ENCODE results near the gene RAB17.

RAB17 gene, protein sequence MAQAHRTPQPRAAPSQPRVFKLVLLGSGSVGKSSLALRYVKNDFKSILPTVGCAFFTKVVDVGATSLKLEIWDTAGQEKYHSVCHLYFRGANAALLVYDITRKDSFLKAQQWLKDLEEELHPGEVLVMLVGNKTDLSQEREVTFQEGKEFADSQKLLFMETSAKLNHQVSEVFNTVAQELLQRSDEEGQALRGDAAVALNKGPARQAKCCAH

DNA sequence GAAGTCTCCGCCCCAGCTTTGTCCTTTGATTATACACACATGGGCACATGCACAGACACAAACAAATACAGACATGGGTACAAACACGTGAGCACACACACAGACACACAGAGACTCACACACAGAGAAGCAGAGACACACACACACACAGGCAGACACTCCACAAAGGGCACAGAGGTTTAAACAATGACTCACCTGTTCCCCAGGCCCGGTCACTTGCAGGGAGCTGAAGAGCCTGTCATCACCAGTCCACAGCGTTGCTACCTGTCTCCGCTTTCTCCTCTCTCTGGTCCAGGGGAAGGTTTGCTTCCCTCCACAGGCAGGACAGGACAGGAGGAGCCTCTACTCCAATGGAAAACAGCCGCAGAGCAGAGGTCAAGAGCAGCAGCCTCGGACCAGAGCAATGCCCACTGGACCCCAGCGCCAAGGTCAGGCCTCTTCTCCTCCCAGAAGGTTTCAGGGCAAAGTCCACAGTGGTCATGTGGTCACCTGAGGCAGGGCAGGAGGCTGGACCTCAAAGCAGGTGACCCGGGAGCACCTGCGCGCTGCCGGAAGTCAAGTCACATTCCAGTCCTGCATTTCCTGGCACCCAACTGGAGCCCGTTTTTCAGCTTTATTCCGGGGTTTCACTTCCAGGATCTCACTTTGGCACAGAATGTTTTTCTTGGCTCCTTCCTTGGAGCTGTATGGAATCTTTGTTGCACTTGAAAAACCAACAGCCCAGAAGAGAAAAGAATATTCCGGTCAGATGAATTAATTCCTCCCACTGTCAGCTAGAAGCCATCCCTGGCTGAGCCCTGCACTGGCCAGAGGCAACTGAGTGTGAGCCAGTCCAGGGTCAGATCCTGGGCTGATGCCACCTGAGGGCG is at the start of gene RAB17:
Gene RAB17 (minus strand): TSS at position 463 of the 869 bp plus-strand sequence. CDS start 4,580 bp downstream, outside the sequence.
- no peak within 1 kb of the TSS for H3K4me3 ChIP-seq (replicated peaks; ENCODE audit: low read depth, low read length)
- no peak for DNase-seq (ENCODE audit: extremely low read depth, low read depth)

DNA sequence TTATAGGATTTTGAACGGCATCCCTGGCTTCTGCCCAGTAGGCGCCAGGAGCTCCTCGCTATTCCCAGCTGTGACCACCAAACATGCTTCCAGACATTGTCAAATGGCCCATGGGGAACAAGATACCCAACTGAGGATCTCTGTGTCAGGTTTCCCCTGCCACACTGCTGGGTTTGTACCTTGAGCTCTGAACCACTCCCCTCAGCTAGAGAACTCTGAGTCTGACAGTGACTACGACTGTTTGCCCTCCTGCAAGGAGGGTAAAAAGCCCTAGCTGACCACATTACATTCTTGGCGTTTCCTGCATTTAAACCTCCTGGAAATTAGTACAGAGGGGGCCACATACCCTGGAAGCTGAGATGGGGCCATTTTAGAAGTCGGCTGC is 49.3 kb upstream of the RAB17 start:
- TF ChIP-seq, protein P1, sequence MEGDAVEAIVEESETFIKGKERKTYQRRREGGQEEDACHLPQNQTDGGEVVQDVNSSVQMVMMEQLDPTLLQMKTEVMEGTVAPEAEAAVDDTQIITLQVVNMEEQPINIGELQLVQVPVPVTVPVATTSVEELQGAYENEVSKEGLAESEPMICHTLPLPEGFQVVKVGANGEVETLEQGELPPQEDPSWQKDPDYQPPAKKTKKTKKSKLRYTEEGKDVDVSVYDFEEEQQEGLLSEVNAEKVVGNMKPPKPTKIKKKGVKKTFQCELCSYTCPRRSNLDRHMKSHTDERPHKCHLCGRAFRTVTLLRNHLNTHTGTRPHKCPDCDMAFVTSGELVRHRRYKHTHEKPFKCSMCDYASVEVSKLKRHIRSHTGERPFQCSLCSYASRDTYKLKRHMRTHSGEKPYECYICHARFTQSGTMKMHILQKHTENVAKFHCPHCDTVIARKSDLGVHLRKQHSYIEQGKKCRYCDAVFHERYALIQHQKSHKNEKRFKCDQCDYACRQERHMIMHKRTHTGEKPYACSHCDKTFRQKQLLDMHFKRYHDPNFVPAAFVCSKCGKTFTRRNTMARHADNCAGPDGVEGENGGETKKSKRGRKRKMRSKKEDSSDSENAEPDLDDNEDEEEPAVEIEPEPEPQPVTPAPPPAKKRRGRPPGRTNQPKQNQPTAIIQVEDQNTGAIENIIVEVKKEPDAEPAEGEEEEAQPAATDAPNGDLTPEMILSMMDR (IDR thresholded peaks at IDR 0.05; ENCODE audit: low read depth, low read length, missing control alignments) = no peak
- no peak overlapping the region for H3K4me3 ChIP-seq (replicated peaks; ENCODE audit: low read depth, low read length)
- no peak for DNase-seq (ENCODE audit: extremely low read depth, low read depth)

More for the DNA sequence above, at the start of gene RAB17:
- TF ChIP-seq, protein P1 (IDR thresholded peaks at IDR 0.05; ENCODE audit: low read depth, low read length, missing control alignments) = no peak

DNA sequence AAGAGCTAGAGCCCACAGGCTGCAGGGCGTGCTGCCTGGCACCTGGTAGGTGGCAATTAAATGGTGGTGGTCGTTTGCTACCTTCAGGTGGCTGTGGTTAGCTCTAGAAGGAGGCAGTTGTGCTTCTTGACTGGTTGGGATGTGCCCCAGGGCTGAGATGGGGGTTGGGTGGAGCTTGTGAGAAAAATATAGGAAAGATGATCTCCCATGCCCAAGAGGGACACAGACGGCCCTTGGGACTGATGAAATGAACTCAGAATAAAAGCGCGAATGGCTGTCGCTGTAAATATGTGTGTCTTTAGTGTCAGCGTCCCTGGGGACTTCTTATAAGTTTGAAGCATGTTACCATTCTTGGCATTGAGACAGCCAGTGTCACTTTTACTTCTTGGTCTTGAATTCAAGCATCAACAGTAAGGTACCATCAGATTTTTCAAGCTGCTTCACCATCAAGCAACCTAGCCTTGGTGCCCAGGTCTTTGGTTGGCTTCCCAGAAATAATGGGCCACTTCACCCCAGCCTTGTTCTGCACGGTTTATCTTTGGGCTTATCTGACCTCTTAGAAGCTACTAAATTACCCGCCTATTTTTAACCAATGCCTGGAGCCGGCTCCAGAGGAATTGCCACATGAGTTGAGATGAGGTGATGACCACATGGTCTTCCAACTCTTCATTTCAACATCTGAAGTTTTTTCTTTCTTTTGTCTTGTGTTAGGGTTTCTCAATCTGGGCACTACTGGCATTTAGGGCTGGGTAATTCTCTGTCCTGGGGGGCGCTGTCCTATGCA is 48.7 kb upstream of the RAB17 start:
- no peak for DNase-seq (ENCODE audit: extremely low read depth, low read depth)
- TF ChIP-seq, protein P1 (IDR thresholded peaks at IDR 0.05; ENCODE audit: low read depth, low read length, missing control alignments) = no peak
- no peak overlapping the region for H3K4me3 ChIP-seq (replicated peaks; ENCODE audit: low read depth, low read length)

DNA sequence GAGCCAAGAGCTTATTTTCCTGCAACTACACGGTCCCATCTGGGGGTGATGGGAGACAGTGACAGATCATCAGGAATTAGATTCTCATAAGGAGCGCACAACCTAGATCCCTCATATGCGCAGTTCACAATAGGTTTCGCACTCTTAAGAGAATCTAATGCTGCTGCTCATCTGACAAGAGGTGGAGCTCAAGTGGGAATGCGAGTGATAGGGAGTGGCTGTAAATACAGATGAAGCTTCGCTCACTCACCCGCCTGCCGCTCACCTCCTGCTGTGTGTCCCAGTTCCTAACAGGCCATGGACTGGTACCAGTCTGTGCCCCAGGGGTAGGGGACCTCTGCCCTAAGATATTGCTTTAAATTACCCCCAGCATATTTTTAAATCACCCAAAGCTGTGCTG is 47.6 kb upstream of the RAB17 start:
- DNase-seq (ENCODE audit: extremely low read depth, low read depth) = no peak
- H3K4me3 ChIP-seq (replicated peaks; ENCODE audit: low read depth, low read length) = no peak overlapping the region
- TF ChIP-seq, protein P1 (IDR thresholded peaks at IDR 0.05; ENCODE audit: low read depth, low read length, missing control alignments) = no peak

DNA sequence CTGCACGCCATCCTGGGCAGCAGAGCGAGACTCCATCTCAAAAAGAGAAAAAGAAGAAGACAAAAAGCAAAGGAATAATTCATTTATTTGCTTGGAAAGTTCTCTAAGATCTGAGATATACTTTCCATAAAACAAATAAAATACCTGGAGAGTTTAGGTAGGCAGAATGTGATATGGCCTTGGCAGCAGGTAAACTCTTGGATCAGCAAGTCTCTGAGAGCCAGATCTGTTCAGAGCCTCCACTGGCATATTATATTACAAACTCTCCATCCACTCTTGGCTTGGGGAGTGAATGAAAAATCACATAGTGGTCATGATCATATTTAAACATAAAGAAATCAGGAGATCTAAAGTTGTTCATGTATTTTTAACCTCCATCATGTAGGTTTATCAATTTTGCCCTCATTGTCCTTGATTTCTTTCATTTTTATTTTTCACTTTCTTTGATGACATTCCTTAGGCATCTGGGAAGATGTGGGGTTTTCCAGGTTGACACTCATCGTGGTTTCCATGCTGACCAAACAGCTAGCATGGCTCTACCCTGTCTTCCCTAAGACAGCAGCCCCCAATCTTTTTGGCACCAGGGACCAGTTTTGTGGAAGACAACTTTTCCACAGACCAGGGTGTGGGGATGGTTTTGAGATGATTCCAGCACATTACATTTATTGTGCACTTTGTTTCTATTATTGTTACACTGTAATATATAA is 47.0 kb upstream of the RAB17 start:
- no peak overlapping the region for H3K4me3 ChIP-seq (replicated peaks; ENCODE audit: low read depth, low read length)
- TF ChIP-seq, protein P1 (IDR thresholded peaks at IDR 0.05; ENCODE audit: low read depth, low read length, missing control alignments) = no peak
- DNase-seq (ENCODE audit: extremely low read depth, low read depth) = no peak

DNA sequence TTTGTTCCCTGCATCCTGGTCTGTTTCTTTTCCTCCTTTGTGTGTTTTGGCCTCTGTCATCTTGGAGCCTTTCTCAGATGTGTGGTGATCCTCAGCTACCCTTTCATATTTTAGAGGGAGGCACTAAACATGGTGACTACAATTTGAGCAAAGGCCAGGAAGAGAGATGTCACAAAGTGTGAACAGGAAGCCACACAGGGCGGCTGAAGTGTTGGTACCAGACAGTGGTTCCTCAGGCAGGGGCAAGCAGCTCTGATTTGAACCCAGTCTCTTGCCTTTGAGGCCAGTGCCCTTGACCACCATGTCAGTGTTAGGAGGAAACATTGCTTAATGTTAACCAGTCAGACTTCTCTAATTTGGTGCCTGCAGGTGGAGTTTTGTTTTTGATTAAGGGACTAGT is 46.0 kb upstream of the RAB17 start:
- DNase-seq (ENCODE audit: extremely low read depth, low read depth) = no peak
- TF ChIP-seq, protein P1 (IDR thresholded peaks at IDR 0.05; ENCODE audit: low read depth, low read length, missing control alignments) = no peak
- no peak overlapping the region for H3K4me3 ChIP-seq (replicated peaks; ENCODE audit: low read depth, low read length)
